ENCODE data around the gene PLVAP. TPM values are rescaled to one million over a fixed set of nuclear protein-coding genes. Genes with fewer than 3 reads are reported as not detected.

Gene PLVAP
- total RNA-seq, 4 donors from 2014 or later: 41.4 to 110 (median 67.9) TPM

- H3K4me1 ChIP-seq: peaks cover 0 to 27% (median 10%) of the 10 kb centered on the region in 3 donors
- H3K27me3 ChIP-seq: no peaks in the 10 kb centered on the region
- no peak overlapping the region for H3K27ac ChIP-seq
- H3K4me3 ChIP-seq: no peak overlapping the region
- peaks cover 0 to 34% of the 10 kb centered on the region in 2 donors for H3K36me3 ChIP-seq
- TF ChIP-seq POLR2AphosphoS5 (IDR thresholded peaks at IDR 0.05) (no peak), EP300 (IDR thresholded peaks at IDR 0.05) (no peak), CTCF (IDR thresholded peaks at IDR 0.05) (no peak), POLR2A (IDR thresholded peaks at IDR 0.05) (no peak)
- ATAC-seq: no peak
- no peaks in the 10 kb centered on the region for H3K9me3 ChIP-seq
- WGBS, 2 donors (ENCODE audit: low coverage in 1 of 2): 82 to 89% methylated on average over 5 of the region's 7 CpGs
These were observed 35.3 kb downstream of the PLVAP start for GRCh38 chr19:17341845-17342244.

- ATAC-seq: no peak
- H3K36me3 ChIP-seq: peaks cover 0 to 34% of the 10 kb centered on the region in 2 donors
- WGBS, 2 donors (ENCODE audit: low coverage in 1 of 2): 57% methylated on average over 1 of the region's 15 CpGs; no CpG with 5 or more reads in 1 of the 2 donors
- no peaks in the 10 kb centered on the region for H3K27me3 ChIP-seq
- TF ChIP-seq POLR2A (IDR thresholded peaks at IDR 0.05): no peak
- peaks cover 0 to 24% (median 10%) of the 10 kb centered on the region in 3 donors for H3K4me1 ChIP-seq
- no peak overlapping the region for H3K27ac ChIP-seq
- H3K9me3 ChIP-seq: no peaks in the 10 kb centered on the region
- no peak overlapping the region for H3K4me3 ChIP-seq
These were observed 35.8 kb downstream of the PLVAP start for GRCh38 chr19:17341386-17341785.

- ATAC-seq: no peak
- Histone ChIP-seq H3K4me1 (peaks cover 0 to 24% (median 10%) of the 10 kb centered on the region in 3 donors), H3K27ac (no peak overlapping the region), H3K4me3 (no peak overlapping the region), H3K36me3 (peaks cover 0 to 34% of the 10 kb centered on the region in 2 donors), H3K27me3 (no peaks in the 10 kb centered on the region), H3K9me3 (no peaks in the 10 kb centered on the region)
- WGBS, 2 donors (ENCODE audit: low coverage in 1 of 2): 49 to 86% methylated on average over 7 to 10 of the region's 17 CpGs
- TF ChIP-seq POLR2A (IDR thresholded peaks at IDR 0.05) (no peak), POLR2AphosphoS5 (IDR thresholded peaks at IDR 0.05) (no peak), CTCF (IDR thresholded peaks at IDR 0.05) (no peak), EP300 (IDR thresholded peaks at IDR 0.05) (no peak)
These were observed 36.2 kb downstream of the PLVAP start for GRCh38 chr19:17340871-17341357.

- H3K36me3 ChIP-seq: peaks cover 0 to 34% of the 10 kb centered on the region in 2 donors
- H3K4me1 ChIP-seq: peaks cover 0 to 27% (median 11%) of the 10 kb centered on the region in 3 donors
- no peak overlapping the region for H3K4me3 ChIP-seq
- 62 to 66% methylated on average over 10 to 20 of the region's 21 CpGs for WGBS, 2 donors (ENCODE audit: low coverage in 1 of 2)
- H3K9me3 ChIP-seq: no peaks in the 10 kb centered on the region
- H3K27me3 ChIP-seq: no peaks in the 10 kb centered on the region
- ATAC-seq: no peak
- TF ChIP-seq POLR2A (IDR thresholded peaks at IDR 0.05) (no peak), POLR2AphosphoS5 (IDR thresholded peaks at IDR 0.05) (no peak), EP300 (IDR thresholded peaks at IDR 0.05) (no peak), CTCF (IDR thresholded peaks at IDR 0.05) (no peak)
- H3K27ac ChIP-seq: no peak overlapping the region
These were observed 36.8 kb downstream of the PLVAP start for GRCh38 chr19:17340302-17340870.

- ATAC-seq: no peak
- peaks cover 0 to 36% (median 17%) of the 10 kb centered on the region in 3 donors for H3K4me1 ChIP-seq
- no peak for TF ChIP-seq CTCF (IDR thresholded peaks at IDR 0.05)
- no peak for TF ChIP-seq POLR2AphosphoS5 (IDR thresholded peaks at IDR 0.05)
- TF ChIP-seq POLR2A (IDR thresholded peaks at IDR 0.05): no peak
- no peak for TF ChIP-seq EP300 (IDR thresholded peaks at IDR 0.05)
- peaks cover 0 to 34% of the 10 kb centered on the region in 2 donors for H3K36me3 ChIP-seq
- no peak overlapping the region for H3K27ac ChIP-seq
- H3K9me3 ChIP-seq: no peaks in the 10 kb centered on the region
- H3K4me3 ChIP-seq: no peak overlapping the region
- WGBS, 2 donors (ENCODE audit: low coverage in 1 of 2): 98% methylated on average over 12 of the region's 34 CpGs; no CpG with 5 or more reads in 1 of the 2 donors
- no peaks in the 10 kb centered on the region for H3K27me3 ChIP-seq
These were observed 37.9 kb downstream of the PLVAP start for GRCh38 chr19:17339088-17339741.

Data from gastroesophageal sphincter (tissue), 4 donors.